ENCODE measurements around the gene ST14. TPM values are rescaled to one million over a fixed set of nuclear protein-coding genes. Genes with fewer than 3 reads are reported as not detected.

ST14 gene
- total and polyA plus RNA-seq, 10 donors: 7.1 to 25.9 (median 12.5) TPM

DNA sequence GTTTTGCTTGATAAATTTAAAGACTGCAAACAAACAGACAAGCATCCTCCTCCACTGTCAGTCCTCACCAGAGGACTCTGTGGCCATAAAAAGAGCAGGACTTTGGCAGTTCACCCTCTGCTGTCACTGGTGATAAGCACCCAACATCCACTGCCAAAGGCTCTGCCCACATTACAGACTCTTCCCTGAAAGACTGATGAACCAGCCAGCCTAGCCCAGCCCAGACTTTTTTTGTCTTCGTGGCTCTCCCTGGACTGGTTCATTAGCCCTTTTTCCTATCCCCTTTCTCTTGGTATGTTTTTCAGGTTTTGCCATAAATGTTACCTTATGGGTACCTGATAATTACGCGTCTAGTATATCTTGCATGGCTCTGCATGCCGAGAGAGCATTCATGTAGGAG lies 15.1 kb downstream of the ST14 start:
- Histone ChIP-seq H3K27ac (no peak overlapping the region), H3K4me1 (peaks cover 0 to 16% (median 0%) of the 10 kb centered on the region in 6 donors), H3K4me3 (no peak overlapping the region), H3K36me3 (no peaks in the 10 kb centered on the region), H3K9me3 (peaks cover 0 to 9% (median 4%) of the 10 kb centered on the region in 8 donors), H3K27me3 (replicated peaks in 1 of 7) (peaks cover 0 to 5% (median 0%) of the 10 kb centered on the region in 7 donors)
- DNase-seq: no peak
- 92 to 96% (median 93%) methylated on average over 4 of the region's 4 CpGs for WGBS, 5 donors
- intact Hi-C loops (cut with DNase I; ENCODE audit: low total_unique reads): no loop called here
- no peak for TF ChIP-seq POLR2A (IDR thresholded peaks at IDR 0.05)
- no peak for TF ChIP-seq POLR2AphosphoS5 (IDR thresholded peaks at IDR 0.05)
- TF ChIP-seq, protein P1, sequence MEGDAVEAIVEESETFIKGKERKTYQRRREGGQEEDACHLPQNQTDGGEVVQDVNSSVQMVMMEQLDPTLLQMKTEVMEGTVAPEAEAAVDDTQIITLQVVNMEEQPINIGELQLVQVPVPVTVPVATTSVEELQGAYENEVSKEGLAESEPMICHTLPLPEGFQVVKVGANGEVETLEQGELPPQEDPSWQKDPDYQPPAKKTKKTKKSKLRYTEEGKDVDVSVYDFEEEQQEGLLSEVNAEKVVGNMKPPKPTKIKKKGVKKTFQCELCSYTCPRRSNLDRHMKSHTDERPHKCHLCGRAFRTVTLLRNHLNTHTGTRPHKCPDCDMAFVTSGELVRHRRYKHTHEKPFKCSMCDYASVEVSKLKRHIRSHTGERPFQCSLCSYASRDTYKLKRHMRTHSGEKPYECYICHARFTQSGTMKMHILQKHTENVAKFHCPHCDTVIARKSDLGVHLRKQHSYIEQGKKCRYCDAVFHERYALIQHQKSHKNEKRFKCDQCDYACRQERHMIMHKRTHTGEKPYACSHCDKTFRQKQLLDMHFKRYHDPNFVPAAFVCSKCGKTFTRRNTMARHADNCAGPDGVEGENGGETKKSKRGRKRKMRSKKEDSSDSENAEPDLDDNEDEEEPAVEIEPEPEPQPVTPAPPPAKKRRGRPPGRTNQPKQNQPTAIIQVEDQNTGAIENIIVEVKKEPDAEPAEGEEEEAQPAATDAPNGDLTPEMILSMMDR (IDR thresholded peaks at IDR 0.05 in 8 of 11, conservative IDR thresholded peaks at IDR 0.05 in 3 of 11): no peak

DNA sequence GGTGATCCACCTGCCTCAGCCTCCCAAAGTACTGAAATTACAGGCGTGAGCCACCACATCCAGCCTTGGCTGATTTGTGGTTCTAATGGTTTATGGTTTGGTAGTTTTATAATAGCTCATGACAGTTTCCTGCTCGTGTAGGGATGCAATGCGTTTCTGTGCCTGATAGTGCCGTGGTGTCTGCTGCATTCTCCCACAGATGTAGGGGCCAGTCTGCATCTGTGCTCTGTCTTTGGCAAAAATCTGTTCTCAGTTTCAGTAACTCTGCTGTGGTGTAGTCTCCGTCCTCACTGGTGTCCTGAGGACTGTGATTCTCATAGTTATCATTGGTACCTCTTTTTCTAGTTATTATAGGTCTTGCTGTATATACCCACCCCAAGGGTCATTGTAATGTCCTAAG lies 16.3 kb downstream of the ST14 start:
- Histone ChIP-seq H3K27ac (no peak overlapping the region), H3K4me1 (peaks cover 0 to 29% (median 6%) of the 10 kb centered on the region in 6 donors), H3K4me3 (no peak overlapping the region), H3K36me3 (no peaks in the 10 kb centered on the region), H3K9me3 (peaks cover 0 to 9% (median 4%) of the 10 kb centered on the region in 8 donors), H3K27me3 (replicated peaks in 1 of 7) (peaks cover 0 to 5% (median 0%) of the 10 kb centered on the region in 7 donors)
- 60 to 77% (median 69%) methylated on average over 5 of the region's 5 CpGs for WGBS, 5 donors
- no peak for TF ChIP-seq POLR2A (IDR thresholded peaks at IDR 0.05)
- TF ChIP-seq POLR2AphosphoS5 (IDR thresholded peaks at IDR 0.05): no peak
- TF ChIP-seq, protein P1 (IDR thresholded peaks at IDR 0.05 in 8 of 11, conservative IDR thresholded peaks at IDR 0.05 in 3 of 11): no peak
- intact Hi-C loops (cut with DNase I; ENCODE audit: low total_unique reads): no loop called here
- no peak for DNase-seq

DNA sequence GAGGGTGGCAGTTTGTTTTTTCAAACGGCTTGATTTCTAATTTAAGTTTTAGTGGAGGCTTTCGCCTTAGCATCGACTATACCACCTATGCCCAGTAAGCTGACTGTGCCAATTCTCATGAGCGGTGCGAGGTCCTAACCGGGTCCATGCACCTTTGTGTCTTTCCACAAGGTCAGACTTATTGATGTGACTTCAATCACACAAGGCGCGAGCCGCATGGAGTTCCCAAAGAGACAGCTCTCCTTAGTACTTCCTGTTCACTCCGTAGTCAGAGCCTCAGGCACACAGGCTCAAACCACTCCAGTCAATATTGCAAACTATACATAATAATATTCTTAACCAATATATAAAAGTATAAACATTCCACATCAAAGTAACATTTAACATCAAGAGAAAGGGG lies 18.2 kb downstream of the ST14 start:
- DNase-seq: no peak
- intact Hi-C loops (cut with DNase I; ENCODE audit: low total_unique reads): no loop called here
- no peak overlapping the region for H3K27ac ChIP-seq
- TF ChIP-seq POLR2A (IDR thresholded peaks at IDR 0.05) (no peak), POLR2AphosphoS5 (IDR thresholded peaks at IDR 0.05) (no peak)
- TF ChIP-seq, protein P1 (IDR thresholded peaks at IDR 0.05 in 8 of 11, conservative IDR thresholded peaks at IDR 0.05 in 3 of 11): no peak
- peaks cover 0 to 5% (median 0%) of the 10 kb centered on the region in 7 donors for H3K27me3 ChIP-seq (replicated peaks in 1 of 7)
- peaks cover 0 to 40% (median 20%) of the 10 kb centered on the region in 6 donors for H3K4me1 ChIP-seq
- H3K4me3 ChIP-seq: no peak overlapping the region
- H3K9me3 ChIP-seq: peaks cover 0 to 9% (median 4%) of the 10 kb centered on the region in 8 donors
- 88 to 91% (median 90%) methylated on average over 10 of the region's 10 CpGs for WGBS, 5 donors
- H3K36me3 ChIP-seq: no peaks in the 10 kb centered on the region

DNA sequence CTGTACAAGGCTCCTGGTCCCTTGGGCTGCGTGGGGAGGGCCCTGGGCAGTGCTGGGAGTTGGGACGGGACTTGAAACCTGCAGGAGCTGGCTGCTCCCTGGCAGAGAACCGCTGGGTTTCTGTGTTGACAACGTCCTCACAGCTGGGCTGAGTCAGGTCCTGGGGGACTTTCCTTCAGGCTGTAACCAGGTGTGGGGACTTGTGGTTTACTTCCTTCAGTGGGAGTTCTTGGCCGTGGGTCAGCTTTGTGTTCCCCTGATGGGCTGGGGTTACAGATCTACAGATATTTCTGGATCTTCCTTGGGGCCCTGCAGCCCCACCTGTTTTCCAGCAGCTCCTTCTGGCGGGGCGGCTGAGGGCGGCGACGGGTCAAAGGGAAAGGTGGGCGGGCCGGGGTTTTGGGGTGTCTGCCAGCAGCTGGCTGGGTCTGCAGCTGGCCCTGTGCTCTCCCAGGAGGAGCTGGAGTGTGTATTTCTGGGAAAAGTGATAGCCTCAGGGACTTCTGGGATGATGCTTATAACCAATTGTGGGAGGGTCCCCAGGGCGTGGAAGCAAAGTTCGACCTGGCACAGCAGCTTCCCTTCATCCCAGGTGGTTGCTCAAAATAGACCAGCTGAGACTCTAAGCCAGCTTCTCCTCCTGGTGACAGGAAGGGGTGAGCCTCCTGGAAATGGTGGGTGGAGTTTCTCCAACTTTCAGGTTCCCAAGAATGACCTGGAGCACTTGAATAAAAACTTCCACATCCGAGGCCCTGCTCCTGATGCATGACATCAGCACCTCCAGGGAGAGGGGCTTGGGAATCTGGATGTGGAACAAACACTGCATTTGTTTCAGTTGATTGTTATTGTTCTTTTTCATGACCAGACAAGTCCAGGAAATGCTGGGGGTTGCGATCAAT lies 19.1 kb downstream of the ST14 start:
- intact Hi-C loops (cut with DNase I; ENCODE audit: low total_unique reads): no loop called here

More for the DNA sequence above, 19.1 kb downstream of the ST14 start:
- DNase-seq: no peak
- H3K4me1 ChIP-seq: peaks cover 0 to 40% (median 20%) of the 10 kb centered on the region in 6 donors
- peaks cover 0 to 5% (median 0%) of the 10 kb centered on the region in 7 donors for H3K27me3 ChIP-seq (replicated peaks in 1 of 7)
- H3K9me3 ChIP-seq: peaks cover 0 to 9% (median 4%) of the 10 kb centered on the region in 8 donors
- WGBS, 5 donors: 69 to 76% (median 73%) methylated on average over 16 of the region's 16 CpGs
- no peak overlapping the region for H3K4me3 ChIP-seq
- no peak overlapping the region for H3K27ac ChIP-seq
- H3K36me3 ChIP-seq: no peaks in the 10 kb centered on the region
- no peak for TF ChIP-seq POLR2AphosphoS5 (IDR thresholded peaks at IDR 0.05)
- TF ChIP-seq, protein P1 (IDR thresholded peaks at IDR 0.05 in 8 of 11, conservative IDR thresholded peaks at IDR 0.05 in 3 of 11): no peak
- TF ChIP-seq POLR2A (IDR thresholded peaks at IDR 0.05): no peak
